Measurements from ENCODE around the gene IL4R.

- no peak for TF ChIP-seq CTCF (conservative IDR thresholded peaks at IDR 0.05; ENCODE audit: low read depth in 2 of 2)
- no peak for TF ChIP-seq REST (IDR thresholded peaks at IDR 0.05; ENCODE audit: unreplicated experiment)
Measured at GRCh38 chr16:27389272-27389961, 75.6 kb downstream of the IL4R start.

Data from GM23338 (cell line).